GM19238 (cell line): ENCODE data around the gene HCN4.

ENCODE experiments used
- DNase-seq: peaks from one replicate; pipeline ENCODE4 v3.0.0; 2011; ENCODE audit warnings: low spot score; ENCODE audit not compliant: insufficient read length

HCN4 gene

GRCh38 chr15:73380661-73381060 is 11.9 kb upstream of the HCN4 start:
- DNase-seq = no peak

GRCh38 chr15:73378089-73378488 is 9.3 kb upstream of the HCN4 start:
- no peak for DNase-seq

GRCh38 chr15:73375755-73376305 is 7.1 kb upstream of the HCN4 start:
- no peak for DNase-seq

- no peak for DNase-seq
Observed at GRCh38 chr15:73375012-73375411, 6.3 kb upstream of the HCN4 start.

- no peak for DNase-seq
Observed at GRCh38 chr15:73374604-73375003, 5.8 kb upstream of the HCN4 start.

- no peak for DNase-seq
Observed at GRCh38 chr15:73373221-73373620, 4.5 kb upstream of the HCN4 start.

- no peak for DNase-seq
Observed at GRCh38 chr15:73371812-73372211, 3.1 kb upstream of the HCN4 start.

- no peak for DNase-seq
Observed at GRCh38 chr15:73370151-73370550, 1.4 kb upstream of the HCN4 start.

GRCh38 chr15:73369154-73369694 is 466 bp upstream of the HCN4 start:
- no peak for DNase-seq

GRCh38 chr15:73367624-73368300 is 996 bp downstream of the HCN4 start:
- no peak for DNase-seq

- DNase-seq = no peak
Observed at GRCh38 chr15:73366766-73367623, 1.8 kb downstream of the HCN4 start.

- no peak for DNase-seq
Observed at GRCh38 chr15:73364070-73364469, 4.7 kb downstream of the HCN4 start.

GRCh38 chr15:73362900-73363299 is 5.9 kb downstream of the HCN4 start:
- no peak for DNase-seq

GRCh38 chr15:73361337-73361736 is 7.4 kb downstream of the HCN4 start:
- no peak for DNase-seq

- DNase-seq = no peak
Observed at GRCh38 chr15:73359651-73360050, 9.1 kb downstream of the HCN4 start.

GRCh38 chr15:73357999-73358665 is 10.6 kb downstream of the HCN4 start:
- DNase-seq = no peak

- DNase-seq = no peak
Observed at GRCh38 chr15:73355612-73356265, 13.0 kb downstream of the HCN4 start.

GRCh38 chr15:73354241-73354640 is 14.5 kb downstream of the HCN4 start:
- no peak for DNase-seq

GRCh38 chr15:73353734-73354133 is 15.0 kb downstream of the HCN4 start:
- DNase-seq = no peak

GRCh38 chr15:73352082-73352481 is 16.7 kb downstream of the HCN4 start:
- DNase-seq = no peak

- DNase-seq = no peak
Observed at GRCh38 chr15:73349191-73349590, 19.6 kb downstream of the HCN4 start.
